ENCODE measurements around the gene FOXR2. TPM values are rescaled to one million over a fixed set of nuclear protein-coding genes. Genes with fewer than 3 reads are reported as not detected.

Gene FOXR2
- total and polyA plus RNA-seq, 2 of the 4 experiments (the other 2 are of a cell fraction), result not detected

- no peak for ATAC-seq (ENCODE audit: low read depth)
Observed at GRCh38 chrX:55659931-55660330, 36.7 kb downstream of the FOXR2 start.

More at GRCh38 chrX:55659931-55660330, 36.7 kb downstream of the FOXR2 start:
- Histone ChIP-seq H2BK20ac (ENCODE audit: low read depth, low read length) (no peak overlapping the region), H3K4me2 (ENCODE audit: low read depth, low read length) (no peak overlapping the region), H2BK120ac (ENCODE audit: low read depth, low read length) (no peak overlapping the region), H3K9ac (ENCODE audit: low read depth, low read length) (no peak overlapping the region), H2AK9ac (replicated peaks; ENCODE audit: low read depth, low read length, poor library complexity) (no peak overlapping the region), H3K18ac (ENCODE audit: low read depth, low read length) (no peak overlapping the region), H3K79me1 (ENCODE audit: low read depth in 1 of 2, low read length in 2 of 2) (no peaks in the 10 kb centered on the region), H3K36me3 (ENCODE audit: control insufficient read depth, insufficient read depth, low read length) (no peaks in the 10 kb centered on the region), H2BK15ac (ENCODE audit: low read depth, low read length) (no peak overlapping the region), H2BK5ac (ENCODE audit: low read depth, low read length, poor library complexity, severe bottlenecking) (no peak overlapping the region), H3K56ac (ENCODE audit: extremely low read depth, insufficient read depth, low read length) (no peak overlapping the region), H3K14ac (replicated peaks; ENCODE audit: low read depth, low read length) (no peak overlapping the region), H3K23ac (ENCODE audit: low read depth, low read length) (no peak overlapping the region), H3K4me1 (ENCODE audit: control insufficient read depth, insufficient read depth, low read length) (no peaks in the 10 kb centered on the region), H2AK5ac (ENCODE audit: low read depth, low read length) (no peak overlapping the region), H3K4ac (ENCODE audit: low read depth, low read length) (no peak overlapping the region), H3K27me3 (ENCODE audit: control insufficient read depth, insufficient read depth, low read length) (no peaks in the 10 kb centered on the region), H3K9me1 (ENCODE audit: insufficient read depth, low read length) (no peaks in the 10 kb centered on the region), H2AFZ (replicated peaks; ENCODE audit: low read length, poor library complexity) (no peak overlapping the region), H3K9me3 (ENCODE audit: control insufficient read depth, insufficient read depth, low read length) (peaks cover 5% of the 10 kb centered on the region; the same call in 1 of the 2 replicates), H4K8ac (ENCODE audit: low read depth in 2 of 2, low read length in 2 of 2) (no peak overlapping the region), H4K5ac (ENCODE audit: low read depth, low read length) (no peak overlapping the region), H3K27ac (ENCODE audit: insufficient read depth, low read length) (no peak overlapping the region), H4K91ac (ENCODE audit: insufficient read depth, low read depth, low read length) (no peak overlapping the region), H3K4me3 (ENCODE audit: insufficient read depth, low read depth, low read length) (no peak overlapping the region), H4K20me1 (ENCODE audit: insufficient read depth, low read length) (no peaks in the 10 kb centered on the region)
- in situ Hi-C loops (cut with MboI; ENCODE audit: low sequenced_read_pairs), result no loop called here
- intact Hi-C loops (cut with micrococcal nuclease), result no loop called here
- TF ChIP-seq, protein P1, sequence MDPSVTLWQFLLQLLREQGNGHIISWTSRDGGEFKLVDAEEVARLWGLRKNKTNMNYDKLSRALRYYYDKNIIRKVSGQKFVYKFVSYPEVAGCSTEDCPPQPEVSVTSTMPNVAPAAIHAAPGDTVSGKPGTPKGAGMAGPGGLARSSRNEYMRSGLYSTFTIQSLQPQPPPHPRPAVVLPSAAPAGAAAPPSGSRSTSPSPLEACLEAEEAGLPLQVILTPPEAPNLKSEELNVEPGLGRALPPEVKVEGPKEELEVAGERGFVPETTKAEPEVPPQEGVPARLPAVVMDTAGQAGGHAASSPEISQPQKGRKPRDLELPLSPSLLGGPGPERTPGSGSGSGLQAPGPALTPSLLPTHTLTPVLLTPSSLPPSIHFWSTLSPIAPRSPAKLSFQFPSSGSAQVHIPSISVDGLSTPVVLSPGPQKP (IDR thresholded peaks at IDR 0.05; ENCODE audit: borderline replicate concordance, low read depth, low read length), result no peak
- DNase-seq, result no peak
- dilution Hi-C loops (cut with HindIII; ENCODE audit: low sequenced_read_pairs, unreplicated experiment), result no loop called here
- ChIA-PET POLR2A (ENCODE audit: unreplicated experiment) (no interaction called here), CTCF (no interaction called here)
- WGBS, 2 experiments (ENCODE audit: extremely low coverage in 2 of 2, insufficient read length in 1 of 2), result no CpG with 5 or more reads among the region's 2 CpGs
- BruUV-seq (replicated peaks), result no TSS peak

All from IMR-90 (cell line).